ENCODE data around the gene NCKIPSD.

- TF ChIP-seq CTCF (IDR thresholded peaks at IDR 0.05) = no peak
- TF ChIP-seq POLR2A (IDR thresholded peaks at IDR 0.05) = no peak
These were observed 57.3 kb downstream of the NCKIPSD start for GRCh38 chr3:48628277-48629017.

All from right lobe of liver (tissue), 4 donors.